IMR-90 (cell line): ENCODE measurements around the gene OR10J1. TPM values are rescaled to one million over a fixed set of nuclear protein-coding genes. Genes with fewer than 3 reads are reported as not detected.

Experiments used
- ATAC-seq: fragments of 200-7000 bp; cut with Tn5 transposase; 2 replicates; pipeline ENCODE4 v1.9.1; 2020; ENCODE audit warnings: low read depth, mild to moderate bottlenecking, moderate library complexity
- BruUV-seq: library from RNA; stranded (reverse); fragments of 400-500 nt; replicated peaks from 2 replicates; lab custom pipeline; 2021; lab: Mats Ljungman, UMichigan
- CTCF ChIA-PET: fragments of 300-600 bp; formaldehyde crosslinking; extraction: SDS; loops from one replicate; lab custom pipeline; 2021; ENCODE audit warnings: antibody characterized with exemption; lab: Yijun Ruan, JAX
- POLR2A ChIA-PET: fragments of 300-600 bp; sonication (Branson Sonifier 250); formaldehyde crosslinking; loops from one replicate; lab custom pipeline; 2022; ENCODE audit warnings: antibody characterized with exemption; ENCODE audit not compliant: unreplicated experiment; lab: Charles Lee
- DNase-seq: peaks from one replicate; pipeline ENCODE4 v3.0.0; 2013
- H2AFZ ChIP-seq: replicated peaks from 2 replicates; pipeline ENCODE3; 2013; ENCODE audit warnings: low read length, mild to moderate bottlenecking; ENCODE audit not compliant: poor library complexity
- H2AK5ac ChIP-seq: 2 replicates; pipeline ENCODE4 v1.6.1; 2013; ENCODE audit warnings: low read depth, low read length, inconsistent platforms
- H2AK9ac ChIP-seq: replicated peaks from 2 replicates; pipeline ENCODE3; 2013; ENCODE audit warnings: mild to moderate bottlenecking, low read depth, low read length, moderate library complexity; ENCODE audit not compliant: poor library complexity
- H2BK120ac ChIP-seq: 2 replicates; pipeline ENCODE4 v1.6.1; 2013; ENCODE audit warnings: low read depth, low read length, inconsistent platforms
- H2BK15ac ChIP-seq: 3 replicates; pipeline ENCODE4 v1.6.1; 2013; ENCODE audit warnings: low read depth, low read length, inconsistent platforms
- H2BK20ac ChIP-seq: 2 replicates; pipeline ENCODE4 v1.6.1; 2013; ENCODE audit warnings: low read depth, mild to moderate bottlenecking, inconsistent platforms, low read length, moderate library complexity
- H2BK5ac ChIP-seq: 2 replicates; pipeline ENCODE4 v1.6.1; 2013; ENCODE audit warnings: mild to moderate bottlenecking, low read depth, low read length, inconsistent platforms; ENCODE audit not compliant: poor library complexity, severe bottlenecking
- H3K14ac ChIP-seq: replicated peaks from 2 replicates; pipeline ENCODE4 v1.6.1; 2013; ENCODE audit warnings: low read depth, low read length, inconsistent platforms
- H3K18ac ChIP-seq: 2 replicates; pipeline ENCODE4 v1.6.1; 2013; ENCODE audit warnings: low read depth, low read length, control low read depth
- H3K23ac ChIP-seq: 2 replicates; pipeline ENCODE4 v1.6.1; 2013; ENCODE audit warnings: low read depth, low read length, inconsistent platforms
- H3K27ac ChIP-seq: 2 replicates; pipeline ENCODE4 v1.5.1; 2013; ENCODE audit warnings: mild to moderate bottlenecking, control low read depth, low read length; ENCODE audit not compliant: insufficient read depth
- H3K27me3 ChIP-seq: 2 replicates; pipeline ENCODE4 v1.6.1; 2013; ENCODE audit warnings: low read length; ENCODE audit not compliant: control insufficient read depth, insufficient read depth
- H3K36me3 ChIP-seq: 2 replicates; pipeline ENCODE4 v1.6.1; 2013; ENCODE audit warnings: low read length, mixed read lengths; ENCODE audit not compliant: control insufficient read depth, insufficient read depth
- H3K4ac ChIP-seq: 2 replicates; pipeline ENCODE4 v1.6.1; 2013; ENCODE audit warnings: low read depth, low read length, inconsistent platforms
- H3K4me1 ChIP-seq: 2 replicates; pipeline ENCODE4 v1.6.1; 2013; ENCODE audit warnings: low read length, mixed read lengths; ENCODE audit not compliant: control insufficient read depth, insufficient read depth
- H3K4me2 ChIP-seq: 2 replicates; pipeline ENCODE4 v1.6.1; 2013; ENCODE audit warnings: low read depth, mild to moderate bottlenecking, control low read depth, low read length, moderate library complexity
- H3K4me3 ChIP-seq: 2 replicates; pipeline ENCODE4 v1.5.1; 2013; ENCODE audit warnings: low read depth, mild to moderate bottlenecking, control low read depth, low read length, moderate library complexity; ENCODE audit not compliant: insufficient read depth
- H3K56ac ChIP-seq: 2 replicates; pipeline ENCODE4 v1.6.1; 2013; ENCODE audit warnings: low read length, inconsistent platforms; ENCODE audit not compliant: insufficient read depth; ENCODE audit errors: extremely low read depth
- H3K79me1 ChIP-seq, 2 experiments: 2 replicates each; pipeline ENCODE4 v1.6.1; 2013; ENCODE audit warnings: low read length in 2 of 2, inconsistent platforms in 1 of 2, low read depth in 1 of 2
- H3K9ac ChIP-seq: 2 replicates; pipeline ENCODE4 v1.6.1; 2013; ENCODE audit warnings: low read depth, low read length, control low read depth
- H3K9me1 ChIP-seq: 2 replicates; pipeline ENCODE4 v1.6.1; 2013; ENCODE audit warnings: low read length, inconsistent platforms; ENCODE audit not compliant: insufficient read depth
- H3K9me3 ChIP-seq: 2 replicates; pipeline ENCODE4 v1.6.1; 2013; ENCODE audit warnings: low read length; ENCODE audit not compliant: control insufficient read depth, insufficient read depth
- H4K20me1 ChIP-seq: 2 replicates; pipeline ENCODE4 v1.6.1; 2013; ENCODE audit warnings: low read length, inconsistent platforms; ENCODE audit not compliant: insufficient read depth
- H4K5ac ChIP-seq: 2 replicates; pipeline ENCODE4 v1.6.1; 2013; ENCODE audit warnings: mild to moderate bottlenecking, low read depth, low read length, control low read depth
- H4K8ac ChIP-seq, 2 experiments: 2 replicates each; pipeline ENCODE4 v1.6.1; 2013; ENCODE audit warnings: low read depth in 2 of 2, low read length in 2 of 2, control low read depth in 1 of 2, inconsistent platforms in 1 of 2
- H4K91ac ChIP-seq: 2 replicates; pipeline ENCODE4 v1.6.1; 2013; ENCODE audit warnings: low read depth, low read length, inconsistent platforms; ENCODE audit not compliant: insufficient read depth
- BHLHE40 ChIP-seq: fragments of 150-350 bp; IDR thresholded peaks from 2 replicates; pipeline ENCODE4 v1.6.1; 2016; ENCODE audit warnings: mild to moderate bottlenecking, low read depth, low read length
- CEBPB ChIP-seq: IDR thresholded peaks from 2 replicates; pipeline ENCODE4 v1.6.1; 2012; ENCODE audit warnings: low read depth, low read length, improper control_type of control experiment
- CTCF ChIP-seq: conservative IDR thresholded peaks from 2 replicates; pipeline ENCODE4 v1.5.1; 2012; ENCODE audit warnings: mild to moderate bottlenecking, low read depth, low read length, improper control_type of control experiment
- ELK1 ChIP-seq: fragments of 150-350 bp; IDR thresholded peaks from 2 replicates; pipeline ENCODE4 v1.6.1; 2016; ENCODE audit warnings: low read depth, mild to moderate bottlenecking, low read length, moderate library complexity, borderline replicate concordance
- FOS ChIP-seq: fragments of 150-350 bp; IDR thresholded peaks from 2 replicates; pipeline ENCODE4 v1.6.1; 2016; ENCODE audit warnings: low read depth, low read length
- MAFK ChIP-seq: IDR thresholded peaks from 2 replicates; pipeline ENCODE4 v1.6.1; 2012; ENCODE audit warnings: low read depth, low read length, improper control_type of control experiment
- MXI1 ChIP-seq: IDR thresholded peaks from 2 replicates; pipeline ENCODE4 v1.6.1; 2012; ENCODE audit warnings: low read depth, mild to moderate bottlenecking, low read length, moderate library complexity, borderline replicate concordance
- NFE2L2 ChIP-seq: fragments of 150-350 bp; IDR thresholded peaks from 2 replicates; pipeline ENCODE4 v1.6.1; 2016; ENCODE audit warnings: low read depth, mild to moderate bottlenecking, low read length
- POLR2A ChIP-seq: IDR thresholded peaks from 2 replicates; pipeline ENCODE4 v1.6.1; 2012; ENCODE audit warnings: mild to moderate bottlenecking, low read depth, low read length
- RAD21 ChIP-seq: IDR thresholded peaks from 2 replicates; pipeline ENCODE4 v1.6.1; 2012; ENCODE audit warnings: low read length, improper control_type of control experiment
- RCOR1 ChIP-seq: IDR thresholded peaks from 2 replicates; pipeline ENCODE4 v1.6.1; 2012; ENCODE audit warnings: mild to moderate bottlenecking, low read length, improper control_type of control experiment; ENCODE audit not compliant: insufficient replicate concordance
- SMC3 ChIP-seq: fragments of 150-350 bp; IDR thresholded peaks from 2 replicates; pipeline ENCODE4 v1.6.1; 2016; ENCODE audit warnings: low read depth, mild to moderate bottlenecking, antibody characterized with exemption, low read length, moderate library complexity
- WGBS, 2 experiments: methylation state at CpG; one replicate each; pipeline versions ENCODE4 v1.1.5 to v1.1.7; 2013; ENCODE audit warnings: missing lambda C conversion rate in 2 of 2; ENCODE audit not compliant: insufficient read length in 1 of 2; ENCODE audit errors: extremely low coverage in 2 of 2; 5-methylcytosine and 5-hydroxymethylcytosine counted together
- dilution Hi-C: fragments of 300-500 bp; cut with HindIII; formaldehyde crosslinking; loops from one replicate; pipeline ENCODE4 v1.14.3; 2018; ENCODE audit warnings: low sequenced_read_pairs; ENCODE audit not compliant: unreplicated experiment
- in situ Hi-C: fragments of 300-500 bp; cut with MboI; formaldehyde crosslinking; loops from 3 replicates; pipeline ENCODE4 v1.14.3; 2019; ENCODE audit warnings: low sequenced_read_pairs, inconsistent platforms, mixed read lengths
- intact Hi-C: fragments of 100-400 bp; cut with micrococcal nuclease; formaldehyde crosslinking; loops from 2 replicates; pipeline ENCODE4 v1.10.0; 2022
- polyA plus RNA-seq, 3 experiments: library from polyadenylated mRNA; depleted of rRNA; stranded (reverse); fragments of >200 nt; gene quantifications; 2 replicates each; pipeline ENCODE4 v1.2.3, GENCODE V29; 2012; ENCODE audit warnings: low replicate concordance in 1 of 3
- total RNA-seq: library from RNA; depleted of rRNA; stranded (reverse); fragments of >200 nt; gene quantifications from 2 replicates; pipeline ENCODE4 v1.2.3, GENCODE V29; 2012

The OR10J1 gene
- total and polyA plus RNA-seq, 2 of the 4 experiments (the other 2 are of a cell fraction) = not detected

GRCh38 chr1:159468321-159468720, 28.8 kb downstream of the OR10J1 start:
- H3K27ac ChIP-seq = no peak overlapping the region
- no TSS peak for BruUV-seq

More at GRCh38 chr1:159468321-159468720, 28.8 kb downstream of the OR10J1 start:
- no peak for DNase-seq
- H4K8ac ChIP-seq = no peak overlapping the region
- no peak overlapping the region for H2BK120ac ChIP-seq
- no peak overlapping the region for H2AK9ac ChIP-seq
- H3K9ac ChIP-seq = no peak overlapping the region
- no peak overlapping the region for H2BK5ac ChIP-seq
- H3K18ac ChIP-seq = no peak overlapping the region
- H3K56ac ChIP-seq = no peak overlapping the region
- H3K4me3 ChIP-seq = no peak overlapping the region
- H4K5ac ChIP-seq = no peak overlapping the region
- no peak overlapping the region for H3K4ac ChIP-seq
- no peak overlapping the region for H3K14ac ChIP-seq
- ChIA-PET CTCF (interaction anchor here (0.6 kb wide), 1 partner anchor 46 kb away, joined by 4 read pairs; no protein-coding TSS in a partner anchor), POLR2A (no interaction called here)
- no peak for ATAC-seq
- in situ Hi-C loops (no loop called here), intact Hi-C loops (no loop called here), dilution Hi-C loops (no loop called here)
- TF ChIP-seq BHLHE40 (no peak), POLR2A (no peak), MXI1 (no peak), CEBPB (no peak), RCOR1 (no peak), MAFK (no peak), CTCF (no peak), NFE2L2 (no peak), RAD21 (no peak), FOS (no peak), SMC3 (no peak), ELK1 (no peak)
- no peak overlapping the region for H2BK15ac ChIP-seq
- no peaks in the 10 kb centered on the region for H4K20me1 ChIP-seq
- no CpG with 5 or more reads among the region's 2 CpGs for WGBS, 2 experiments
- no peaks in the 10 kb centered on the region for H3K4me1 ChIP-seq
- no peaks in the 10 kb centered on the region for H3K79me1 ChIP-seq
- H3K27me3 ChIP-seq = no peaks in the 10 kb centered on the region
- H3K4me2 ChIP-seq = no peak overlapping the region
- H3K9me1 ChIP-seq = no peaks in the 10 kb centered on the region
- H2AFZ ChIP-seq = no peak overlapping the region
- no peak overlapping the region for H3K23ac ChIP-seq
- no peaks in the 10 kb centered on the region; the same call in 1 of the 2 replicates for H3K9me3 ChIP-seq
- H4K91ac ChIP-seq = no peak overlapping the region
- H2BK20ac ChIP-seq = no peak overlapping the region
- no peaks in the 10 kb centered on the region for H3K36me3 ChIP-seq
- no peak overlapping the region for H2AK5ac ChIP-seq
